ENCODE measurements around the gene ISG15.
"Not testable (repeated sequence)": the region's sequence is repeated elsewhere in the genome, so short reads cannot be mapped to it uniquely, and the experiment has no call there.

The ISG15 gene

GRCh38 chr1:1023700-1024099, 10.4 kb downstream of the ISG15 start:
- H3K4me3 ChIP-seq (replicated peaks; ENCODE audit: low read depth, low read length): no peak overlapping the region

GRCh38 chr1:1024149-1024770, 11.0 kb downstream of the ISG15 start:
- no peak for DNase-seq (ENCODE audit: low read depth)
- no peak overlapping the region for H3K4me3 ChIP-seq (replicated peaks; ENCODE audit: low read depth, low read length)
- no peak for TF ChIP-seq CTCF (IDR thresholded peaks at IDR 0.05; ENCODE audit: low read length, missing control alignments)

More at GRCh38 chr1:1023700-1024099, 10.4 kb downstream of the ISG15 start:
- no peak for TF ChIP-seq CTCF (IDR thresholded peaks at IDR 0.05; ENCODE audit: low read length, missing control alignments)
- DNase-seq (ENCODE audit: low read depth): no peak

GRCh38 chr1:1024771-1025699, 11.7 kb downstream of the ISG15 start:
- peak; percentile 21 for DNase-seq (ENCODE audit: low read depth)
- H3K4me3 ChIP-seq (replicated peaks; ENCODE audit: low read depth, low read length): no peak overlapping the region
- no peak for TF ChIP-seq CTCF (IDR thresholded peaks at IDR 0.05; ENCODE audit: low read length, missing control alignments)

GRCh38 chr1:1025730-1026129, 12.4 kb downstream of the ISG15 start:
- H3K4me3 ChIP-seq (replicated peaks; ENCODE audit: low read depth, low read length): no peak overlapping the region
- TF ChIP-seq CTCF (IDR thresholded peaks at IDR 0.05; ENCODE audit: low read length, missing control alignments): no peak
- DNase-seq (ENCODE audit: low read depth): no peak

- DNase-seq (ENCODE audit: low read depth): no peak
- no peak overlapping the region for H3K4me3 ChIP-seq (replicated peaks; ENCODE audit: low read depth, low read length)
- TF ChIP-seq CTCF (IDR thresholded peaks at IDR 0.05; ENCODE audit: low read length, missing control alignments): no peak
Measured at GRCh38 chr1:1026599-1027413, 13.5 kb downstream of the ISG15 start.

- DNase-seq (ENCODE audit: low read depth): no peak
- H3K4me3 ChIP-seq (replicated peaks; ENCODE audit: low read depth, low read length): no peak overlapping the region
- TF ChIP-seq CTCF (IDR thresholded peaks at IDR 0.05; ENCODE audit: low read length, missing control alignments): no peak
Measured at GRCh38 chr1:1027791-1028190, 14.5 kb downstream of the ISG15 start.

GRCh38 chr1:1030867-1031658, 17.8 kb downstream of the ISG15 start:
- not testable (repeated sequence) for DNase-seq (ENCODE audit: low read depth); H3K4me3 ChIP-seq (replicated peaks; ENCODE audit: low read depth, low read length)

Measured in fibroblast of pulmonary artery (primary cell).